HEK293 (cell line): ENCODE results near the gene EIPR1.

Experiments
- CTCF ChIA-PET: fragments of 350-600 bp; formaldehyde crosslinking; extraction: SDS; loops from one replicate; lab custom pipeline; 2021; ENCODE audit warnings: antibody characterized with exemption; lab: Yijun Ruan, JAX
- POLR2A ChIA-PET: fragments of 300-600 bp; formaldehyde crosslinking; extraction: SDS; loops from one replicate; lab custom pipeline; 2020; ENCODE audit warnings: antibody characterized with exemption, inconsistent platforms; lab: Yijun Ruan, JAX
- H3K27ac ChIP-seq: fragments of 200-500 bp; sonication (Bioruptor generic); 2 replicates; pipeline ENCODE4 v1.5.1; 2014; ENCODE audit warnings: low read depth, low read length, control low read depth, inconsistent platforms; ENCODE audit errors: extremely low read depth
- H3K36me3 ChIP-seq, 2 experiments: fragments of 200-500 bp in 1 of 2; sonication (Bioruptor generic) in 1 of 2; 1 replicate in 1 of 2; 2 replicates in 1 of 2; pipeline ENCODE4 v1.5.1; 2014 to 2017; ENCODE audit warnings: inconsistent platforms in 2 of 2, low read length in 2 of 2; ENCODE audit not compliant: control insufficient read depth in 2 of 2, insufficient read depth in 1 of 2
- H3K4me1 ChIP-seq: fragments of 200-500 bp; sonication (Bioruptor generic); 2 replicates; pipeline ENCODE4 v1.5.1; 2014; ENCODE audit warnings: mild to moderate bottlenecking, low read length, inconsistent platforms; ENCODE audit not compliant: control insufficient read depth, insufficient read depth
- H3K4me3 ChIP-seq: 2 replicates; pipeline ENCODE4 v1.5.1; 2011; ENCODE audit warnings: low read depth, mild to moderate bottlenecking, control low read depth, low read length, moderate library complexity
- H3K9me3 ChIP-seq: fragments of 200-500 bp; sonication (Bioruptor generic); 2 replicates; pipeline ENCODE4 v1.5.1; 2014; ENCODE audit warnings: low read depth, low read length, inconsistent platforms; ENCODE audit not compliant: control insufficient read depth, insufficient read depth
- ZNF138 ChIP-seq: fragments of 450-650 bp; formaldehyde crosslinking; IDR thresholded peaks from 2 replicates; pipeline ENCODE4 v1.5.1; 2016; ENCODE audit warnings: missing biosample characterization, missing genetic modification characterization, borderline replicate concordance
- ZNF2 ChIP-seq: fragments of 450-650 bp; formaldehyde crosslinking; IDR thresholded peaks from 2 replicates; pipeline ENCODE4 v1.5.1; 2016; ENCODE audit warnings: missing biosample characterization, missing genetic modification characterization
- ZNF302 ChIP-seq: fragments of 450-650 bp; formaldehyde crosslinking; IDR thresholded peaks from 2 replicates; pipeline ENCODE4 v1.5.1; 2016; ENCODE audit warnings: missing biosample characterization, missing genetic modification characterization, low read depth
- ZNF596 ChIP-seq: fragments of 450-650 bp; IDR thresholded peaks from 2 replicates; pipeline ENCODE4 v1.5.0; 2018; ENCODE audit warnings: missing biosample characterization, mild to moderate bottlenecking, missing genetic modification characterization, moderate library complexity
- ZNF670 ChIP-seq: fragments of 450-650 bp; formaldehyde crosslinking; IDR thresholded peaks from 2 replicates; pipeline ENCODE4 v1.5.1; 2016; ENCODE audit warnings: missing biosample characterization, missing genetic modification characterization, low read depth
- ZNF701 ChIP-seq: fragments of 450-650 bp; formaldehyde crosslinking; IDR thresholded peaks from 2 replicates; pipeline ENCODE4 v1.5.1; 2016; ENCODE audit warnings: missing biosample characterization, missing genetic modification characterization
- TF ChIP-seq, protein P1 (sequence below): fragments of 450-650 bp; IDR thresholded peaks from 2 replicates; pipeline ENCODE4 v1.5.1; 2018; ENCODE audit warnings: missing biosample characterization, mild to moderate bottlenecking, missing genetic modification characterization
- TF ChIP-seq, protein P2 (sequence below): fragments of 450-650 bp; formaldehyde crosslinking; IDR thresholded peaks from 2 replicates; pipeline ENCODE4 v1.5.1; 2016; ENCODE audit warnings: missing biosample characterization, missing genetic modification characterization
- TF ChIP-seq, protein P3 (sequence below): fragments of 450-650 bp; formaldehyde crosslinking; conservative IDR thresholded peaks from 2 replicates; pipeline ENCODE4 v1.5.1; 2016; ENCODE audit warnings: low read depth, missing biosample characterization, missing genetic modification characterization

The EIPR1 gene

DNA sequence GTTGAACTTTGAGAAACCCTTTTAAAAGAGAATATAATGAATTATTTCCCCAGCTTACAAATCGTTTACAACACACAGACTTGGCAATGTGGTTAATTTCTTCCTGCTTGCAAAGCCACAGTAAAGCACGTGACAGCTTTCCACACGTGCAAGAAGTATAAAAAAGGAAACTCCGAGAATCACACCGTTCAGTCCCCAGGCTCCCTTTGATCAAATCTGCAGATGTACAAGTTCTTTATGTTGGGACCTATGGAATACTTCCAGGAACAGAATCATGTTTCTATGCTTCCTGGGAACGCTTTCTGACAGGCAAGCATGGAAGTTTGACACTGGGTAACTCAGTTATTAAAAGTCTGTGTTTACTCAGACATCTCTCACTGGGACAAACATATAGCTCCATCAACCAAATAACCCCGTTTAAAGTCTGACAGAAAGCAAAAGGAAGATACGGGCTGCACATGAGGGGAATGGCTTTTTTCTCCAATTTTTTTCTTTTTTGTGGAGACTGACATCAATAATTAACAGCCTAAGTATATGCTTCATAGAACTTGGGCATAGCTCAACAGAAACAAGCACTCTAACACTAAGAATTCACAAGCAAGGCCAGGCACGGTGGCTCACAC is 134.8 kb downstream of the EIPR1 start:
- Histone ChIP-seq H3K4me3 (no peak overlapping the region), H3K27ac (no peak overlapping the region), H3K36me3 (no peaks in the 10 kb centered on the region; a peak in 1 of 3 replicates), H3K9me3 (no peaks in the 10 kb centered on the region), H3K4me1 (no peaks in the 10 kb centered on the region)
- POLR2A ChIA-PET: no interaction called here
- no peak for TF ChIP-seq ZNF302
- TF ChIP-seq, protein P1, sequence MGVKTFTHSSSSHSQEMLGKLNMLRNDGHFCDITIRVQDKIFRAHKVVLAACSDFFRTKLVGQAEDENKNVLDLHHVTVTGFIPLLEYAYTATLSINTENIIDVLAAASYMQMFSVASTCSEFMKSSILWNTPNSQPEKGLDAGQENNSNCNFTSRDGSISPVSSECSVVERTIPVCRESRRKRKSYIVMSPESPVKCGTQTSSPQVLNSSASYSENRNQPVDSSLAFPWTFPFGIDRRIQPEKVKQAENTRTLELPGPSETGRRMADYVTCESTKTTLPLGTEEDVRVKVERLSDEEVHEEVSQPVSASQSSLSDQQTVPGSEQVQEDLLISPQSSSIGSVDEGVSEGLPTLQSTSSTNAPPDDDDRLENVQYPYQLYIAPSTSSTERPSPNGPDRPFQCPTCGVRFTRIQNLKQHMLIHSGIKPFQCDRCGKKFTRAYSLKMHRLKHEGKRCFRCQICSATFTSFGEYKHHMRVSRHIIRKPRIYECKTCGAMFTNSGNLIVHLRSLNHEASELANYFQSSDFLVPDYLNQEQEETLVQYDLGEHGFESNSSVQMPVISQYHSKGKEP: no peak
- CTCF ChIA-PET: interaction anchor here (0.7 kb wide), 1 partner anchor 216 kb away, joined by 3 read pairs; no protein-coding TSS in a partner anchor

DNA sequence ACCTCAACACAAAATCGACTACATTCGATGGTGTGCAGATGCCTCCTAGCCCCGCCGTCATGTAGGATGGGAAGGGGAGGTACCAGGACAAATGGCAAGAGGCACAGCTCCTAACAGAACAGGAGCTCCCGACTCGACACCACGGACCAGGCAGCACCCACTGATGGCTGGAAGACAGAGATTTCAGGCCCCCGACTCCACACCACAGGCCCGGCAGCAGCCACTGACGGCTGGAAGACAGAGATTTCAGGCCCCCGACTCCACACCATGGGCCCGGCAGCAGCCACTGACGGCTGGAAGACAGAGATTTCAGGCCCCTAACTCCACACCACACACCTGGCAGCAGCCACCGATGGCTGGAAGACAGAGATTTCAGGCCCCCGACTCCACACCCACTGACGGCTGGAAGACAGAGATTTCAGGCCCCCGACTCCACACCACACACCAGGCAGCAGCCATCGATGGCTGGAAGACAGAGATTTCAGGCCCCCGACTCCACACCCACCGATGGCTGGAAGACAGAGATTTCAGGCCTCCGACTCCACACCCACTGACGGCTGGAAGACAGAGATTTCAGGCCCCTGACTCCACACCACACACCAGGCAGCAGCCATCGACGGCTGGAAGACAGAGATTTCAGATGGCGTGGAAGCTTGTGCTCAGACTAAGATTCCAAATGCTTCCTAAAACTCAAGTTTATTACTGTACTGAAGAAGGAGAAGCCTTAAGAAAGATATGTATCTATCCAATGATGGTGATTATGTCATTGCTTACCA is 135.5 kb downstream of the EIPR1 start:
- Histone ChIP-seq H3K27ac (no peak overlapping the region), H3K9me3 (no peaks in the 10 kb centered on the region), H3K36me3 (no peaks in the 10 kb centered on the region; a peak in 1 of 3 replicates), H3K4me3 (no peak overlapping the region), H3K4me1 (no peaks in the 10 kb centered on the region)
- TF ChIP-seq, protein P2, sequence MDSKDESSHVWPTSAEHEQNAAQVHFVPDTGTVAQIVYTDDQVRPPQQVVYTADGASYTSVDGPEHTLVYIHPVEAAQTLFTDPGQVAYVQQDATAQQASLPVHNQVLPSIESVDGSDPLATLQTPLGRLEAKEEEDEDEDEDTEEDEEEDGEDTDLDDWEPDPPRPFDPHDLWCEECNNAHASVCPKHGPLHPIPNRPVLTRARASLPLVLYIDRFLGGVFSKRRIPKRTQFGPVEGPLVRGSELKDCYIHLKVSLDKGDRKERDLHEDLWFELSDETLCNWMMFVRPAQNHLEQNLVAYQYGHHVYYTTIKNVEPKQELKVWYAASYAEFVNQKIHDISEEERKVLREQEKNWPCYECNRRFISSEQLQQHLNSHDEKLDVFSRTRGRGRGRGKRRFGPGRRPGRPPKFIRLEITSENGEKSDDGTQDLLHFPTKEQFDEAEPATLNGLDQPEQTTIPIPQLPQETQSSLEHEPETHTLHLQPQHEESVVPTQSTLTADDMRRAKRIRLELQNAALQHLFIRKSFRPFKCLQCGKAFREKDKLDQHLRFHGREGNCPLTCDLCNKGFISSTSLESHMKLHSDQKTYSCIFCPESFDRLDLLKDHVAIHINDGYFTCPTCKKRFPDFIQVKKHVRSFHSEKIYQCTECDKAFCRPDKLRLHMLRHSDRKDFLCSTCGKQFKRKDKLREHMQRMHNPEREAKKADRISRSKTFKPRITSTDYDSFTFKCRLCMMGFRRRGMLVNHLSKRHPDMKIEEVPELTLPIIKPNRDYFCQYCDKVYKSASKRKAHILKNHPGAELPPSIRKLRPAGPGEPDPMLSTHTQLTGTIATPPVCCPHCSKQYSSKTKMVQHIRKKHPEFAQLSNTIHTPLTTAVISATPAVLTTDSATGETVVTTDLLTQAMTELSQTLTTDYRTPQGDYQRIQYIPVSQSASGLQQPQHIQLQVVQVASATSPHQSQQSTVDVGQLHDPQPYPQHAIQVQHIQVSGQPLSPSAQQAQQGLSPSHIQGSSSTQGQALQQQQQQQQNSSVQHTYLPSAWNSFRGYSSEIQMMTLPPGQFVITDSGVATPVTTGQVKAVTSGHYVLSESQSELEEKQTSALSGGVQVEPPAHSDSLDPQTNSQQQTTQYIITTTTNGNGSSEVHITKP (tag by site-specific recombination): no peak
- TF ChIP-seq ZNF302 (no peak), ZNF670 (no peak), ZNF138 (tag by site-specific recombination) (no peak), ZNF701 (tag by site-specific recombination) (no peak), ZNF596 (tag by site-specific recombination) (no peak), ZNF2 (tag by site-specific recombination) (no peak)
- TF ChIP-seq, protein P3, sequence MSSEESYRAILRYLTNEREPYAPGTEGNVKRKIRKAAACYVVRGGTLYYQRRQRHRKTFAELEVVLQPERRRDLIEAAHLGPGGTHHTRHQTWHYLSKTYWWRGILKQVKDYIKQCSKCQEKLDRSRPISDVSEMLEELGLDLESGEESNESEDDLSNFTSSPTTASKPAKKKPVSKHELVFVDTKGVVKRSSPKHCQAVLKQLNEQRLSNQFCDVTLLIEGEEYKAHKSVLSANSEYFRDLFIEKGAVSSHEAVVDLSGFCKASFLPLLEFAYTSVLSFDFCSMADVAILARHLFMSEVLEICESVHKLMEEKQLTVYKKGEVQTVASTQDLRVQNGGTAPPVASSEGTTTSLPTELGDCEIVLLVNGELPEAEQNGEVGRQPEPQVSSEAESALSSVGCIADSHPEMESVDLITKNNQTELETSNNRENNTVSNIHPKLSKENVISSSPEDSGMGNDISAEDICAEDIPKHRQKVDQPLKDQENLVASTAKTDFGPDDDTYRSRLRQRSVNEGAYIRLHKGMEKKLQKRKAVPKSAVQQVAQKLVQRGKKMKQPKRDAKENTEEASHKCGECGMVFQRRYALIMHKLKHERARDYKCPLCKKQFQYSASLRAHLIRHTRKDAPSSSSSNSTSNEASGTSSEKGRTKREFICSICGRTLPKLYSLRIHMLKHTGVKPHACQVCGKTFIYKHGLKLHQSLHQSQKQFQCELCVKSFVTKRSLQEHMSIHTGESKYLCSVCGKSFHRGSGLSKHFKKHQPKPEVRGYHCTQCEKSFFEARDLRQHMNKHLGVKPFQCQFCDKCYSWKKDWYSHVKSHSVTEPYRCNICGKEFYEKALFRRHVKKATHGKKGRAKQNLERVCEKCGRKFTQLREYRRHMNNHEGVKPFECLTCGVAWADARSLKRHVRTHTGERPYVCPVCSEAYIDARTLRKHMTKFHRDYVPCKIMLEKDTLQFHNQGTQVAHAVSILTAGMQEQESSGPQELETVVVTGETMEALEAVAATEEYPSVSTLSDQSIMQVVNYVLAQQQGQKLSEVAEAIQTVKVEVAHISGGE (tag by site-specific recombination): no peak
- CTCF ChIA-PET: interaction anchor here (0.7 kb wide), 1 partner anchor 217 kb away, joined by 3 read pairs; no protein-coding TSS in a partner anchor
- POLR2A ChIA-PET: no interaction called here
